IMR-90 (cell line): ENCODE data around the gene CHL1. TPM values are rescaled to one million over a fixed set of nuclear protein-coding genes. Genes with fewer than 3 reads are reported as not detected.

ENCODE experiments used
- ATAC-seq: fragments of 200-7000 bp; cut with Tn5 transposase; 2 replicates; pipeline ENCODE4 v1.9.1; 2020; ENCODE audit warnings: low read depth, mild to moderate bottlenecking, moderate library complexity
- BruUV-seq: library from RNA; stranded (reverse); fragments of 400-500 nt; replicated peaks from 2 replicates; lab custom pipeline; 2021; lab: Mats Ljungman, UMichigan
- CTCF ChIA-PET: fragments of 300-600 bp; formaldehyde crosslinking; extraction: SDS; loops from one replicate; lab custom pipeline; 2021; ENCODE audit warnings: antibody characterized with exemption; lab: Yijun Ruan, JAX
- POLR2A ChIA-PET: fragments of 300-600 bp; sonication (Branson Sonifier 250); formaldehyde crosslinking; loops from one replicate; lab custom pipeline; 2022; ENCODE audit warnings: antibody characterized with exemption; ENCODE audit not compliant: unreplicated experiment; lab: Charles Lee
- DNase-seq: peaks from one replicate; pipeline ENCODE4 v3.0.0; 2013
- H2AFZ ChIP-seq: replicated peaks from 2 replicates; pipeline ENCODE3; 2013; ENCODE audit warnings: low read length, mild to moderate bottlenecking; ENCODE audit not compliant: poor library complexity
- H2AK5ac ChIP-seq: 2 replicates; pipeline ENCODE4 v1.6.1; 2013; ENCODE audit warnings: low read depth, low read length, inconsistent platforms
- H2AK9ac ChIP-seq: replicated peaks from 2 replicates; pipeline ENCODE3; 2013; ENCODE audit warnings: mild to moderate bottlenecking, low read depth, low read length, moderate library complexity; ENCODE audit not compliant: poor library complexity
- H2BK120ac ChIP-seq: 2 replicates; pipeline ENCODE4 v1.6.1; 2013; ENCODE audit warnings: low read depth, low read length, inconsistent platforms
- H2BK15ac ChIP-seq: 3 replicates; pipeline ENCODE4 v1.6.1; 2013; ENCODE audit warnings: low read depth, low read length, inconsistent platforms
- H2BK20ac ChIP-seq: 2 replicates; pipeline ENCODE4 v1.6.1; 2013; ENCODE audit warnings: low read depth, mild to moderate bottlenecking, inconsistent platforms, low read length, moderate library complexity
- H2BK5ac ChIP-seq: 2 replicates; pipeline ENCODE4 v1.6.1; 2013; ENCODE audit warnings: mild to moderate bottlenecking, low read depth, low read length, inconsistent platforms; ENCODE audit not compliant: poor library complexity, severe bottlenecking
- H3K14ac ChIP-seq: replicated peaks from 2 replicates; pipeline ENCODE4 v1.6.1; 2013; ENCODE audit warnings: low read depth, low read length, inconsistent platforms
- H3K18ac ChIP-seq: 2 replicates; pipeline ENCODE4 v1.6.1; 2013; ENCODE audit warnings: low read depth, low read length, control low read depth
- H3K23ac ChIP-seq: 2 replicates; pipeline ENCODE4 v1.6.1; 2013; ENCODE audit warnings: low read depth, low read length, inconsistent platforms
- H3K27ac ChIP-seq: 2 replicates; pipeline ENCODE4 v1.5.1; 2013; ENCODE audit warnings: mild to moderate bottlenecking, control low read depth, low read length; ENCODE audit not compliant: insufficient read depth
- H3K27me3 ChIP-seq: 2 replicates; pipeline ENCODE4 v1.6.1; 2013; ENCODE audit warnings: low read length; ENCODE audit not compliant: control insufficient read depth, insufficient read depth
- H3K36me3 ChIP-seq: 2 replicates; pipeline ENCODE4 v1.6.1; 2013; ENCODE audit warnings: low read length, mixed read lengths; ENCODE audit not compliant: control insufficient read depth, insufficient read depth
- H3K4ac ChIP-seq: 2 replicates; pipeline ENCODE4 v1.6.1; 2013; ENCODE audit warnings: low read depth, low read length, inconsistent platforms
- H3K4me1 ChIP-seq: 2 replicates; pipeline ENCODE4 v1.6.1; 2013; ENCODE audit warnings: low read length, mixed read lengths; ENCODE audit not compliant: control insufficient read depth, insufficient read depth
- H3K4me2 ChIP-seq: 2 replicates; pipeline ENCODE4 v1.6.1; 2013; ENCODE audit warnings: low read depth, mild to moderate bottlenecking, control low read depth, low read length, moderate library complexity
- H3K4me3 ChIP-seq: 2 replicates; pipeline ENCODE4 v1.5.1; 2013; ENCODE audit warnings: low read depth, mild to moderate bottlenecking, control low read depth, low read length, moderate library complexity; ENCODE audit not compliant: insufficient read depth
- H3K56ac ChIP-seq: 2 replicates; pipeline ENCODE4 v1.6.1; 2013; ENCODE audit warnings: low read length, inconsistent platforms; ENCODE audit not compliant: insufficient read depth; ENCODE audit errors: extremely low read depth
- H3K79me1 ChIP-seq, 2 experiments: 2 replicates each; pipeline ENCODE4 v1.6.1; 2013; ENCODE audit warnings: low read length in 2 of 2, inconsistent platforms in 1 of 2, low read depth in 1 of 2
- H3K9ac ChIP-seq: 2 replicates; pipeline ENCODE4 v1.6.1; 2013; ENCODE audit warnings: low read depth, low read length, control low read depth
- H3K9me1 ChIP-seq: 2 replicates; pipeline ENCODE4 v1.6.1; 2013; ENCODE audit warnings: low read length, inconsistent platforms; ENCODE audit not compliant: insufficient read depth
- H3K9me3 ChIP-seq: 2 replicates; pipeline ENCODE4 v1.6.1; 2013; ENCODE audit warnings: low read length; ENCODE audit not compliant: control insufficient read depth, insufficient read depth
- H4K20me1 ChIP-seq: 2 replicates; pipeline ENCODE4 v1.6.1; 2013; ENCODE audit warnings: low read length, inconsistent platforms; ENCODE audit not compliant: insufficient read depth
- H4K5ac ChIP-seq: 2 replicates; pipeline ENCODE4 v1.6.1; 2013; ENCODE audit warnings: mild to moderate bottlenecking, low read depth, low read length, control low read depth
- H4K8ac ChIP-seq, 2 experiments: 2 replicates each; pipeline ENCODE4 v1.6.1; 2013; ENCODE audit warnings: low read depth in 2 of 2, low read length in 2 of 2, control low read depth in 1 of 2, inconsistent platforms in 1 of 2
- H4K91ac ChIP-seq: 2 replicates; pipeline ENCODE4 v1.6.1; 2013; ENCODE audit warnings: low read depth, low read length, inconsistent platforms; ENCODE audit not compliant: insufficient read depth
- BHLHE40 ChIP-seq: fragments of 150-350 bp; IDR thresholded peaks from 2 replicates; pipeline ENCODE4 v1.6.1; 2016; ENCODE audit warnings: mild to moderate bottlenecking, low read depth, low read length
- CEBPB ChIP-seq: IDR thresholded peaks from 2 replicates; pipeline ENCODE4 v1.6.1; 2012; ENCODE audit warnings: low read depth, low read length, improper control_type of control experiment
- CTCF ChIP-seq: conservative IDR thresholded peaks from 2 replicates; pipeline ENCODE4 v1.5.1; 2012; ENCODE audit warnings: mild to moderate bottlenecking, low read depth, low read length, improper control_type of control experiment
- FOS ChIP-seq: fragments of 150-350 bp; IDR thresholded peaks from 2 replicates; pipeline ENCODE4 v1.6.1; 2016; ENCODE audit warnings: low read depth, low read length
- MAFK ChIP-seq: IDR thresholded peaks from 2 replicates; pipeline ENCODE4 v1.6.1; 2012; ENCODE audit warnings: low read depth, low read length, improper control_type of control experiment
- MAZ ChIP-seq: IDR thresholded peaks from 2 replicates; pipeline ENCODE4 v1.6.1; 2012; ENCODE audit warnings: low read depth, mild to moderate bottlenecking, low read length, improper control_type of control experiment, moderate library complexity, borderline replicate concordance
- POLR2A ChIP-seq: IDR thresholded peaks from 2 replicates; pipeline ENCODE4 v1.6.1; 2012; ENCODE audit warnings: mild to moderate bottlenecking, low read depth, low read length
- RAD21 ChIP-seq: IDR thresholded peaks from 2 replicates; pipeline ENCODE4 v1.6.1; 2012; ENCODE audit warnings: low read length, improper control_type of control experiment
- RCOR1 ChIP-seq: IDR thresholded peaks from 2 replicates; pipeline ENCODE4 v1.6.1; 2012; ENCODE audit warnings: mild to moderate bottlenecking, low read length, improper control_type of control experiment; ENCODE audit not compliant: insufficient replicate concordance
- SMC3 ChIP-seq: fragments of 150-350 bp; IDR thresholded peaks from 2 replicates; pipeline ENCODE4 v1.6.1; 2016; ENCODE audit warnings: low read depth, mild to moderate bottlenecking, antibody characterized with exemption, low read length, moderate library complexity
- USF2 ChIP-seq: fragments of 150-350 bp; IDR thresholded peaks from 2 replicates; pipeline ENCODE4 v1.6.1; 2017; ENCODE audit warnings: mild to moderate bottlenecking, antibody characterized with exemption, low read length, low read depth
- WGBS, 2 experiments: methylation state at CpG; one replicate each; pipeline versions ENCODE4 v1.1.5 to v1.1.7; 2013; ENCODE audit warnings: missing lambda C conversion rate in 2 of 2; ENCODE audit not compliant: insufficient read length in 1 of 2; ENCODE audit errors: extremely low coverage in 2 of 2; 5-methylcytosine and 5-hydroxymethylcytosine counted together
- dilution Hi-C: fragments of 300-500 bp; cut with HindIII; formaldehyde crosslinking; loops from one replicate; pipeline ENCODE4 v1.14.3; 2018; ENCODE audit warnings: low sequenced_read_pairs; ENCODE audit not compliant: unreplicated experiment
- in situ Hi-C: fragments of 300-500 bp; cut with MboI; formaldehyde crosslinking; loops from 3 replicates; pipeline ENCODE4 v1.14.3; 2019; ENCODE audit warnings: low sequenced_read_pairs, inconsistent platforms, mixed read lengths
- intact Hi-C: fragments of 100-400 bp; cut with micrococcal nuclease; formaldehyde crosslinking; loops from 2 replicates; pipeline ENCODE4 v1.10.0; 2022
- polyA plus RNA-seq, 3 experiments: library from polyadenylated mRNA; depleted of rRNA; stranded (reverse); fragments of >200 nt; gene quantifications; 2 replicates each; pipeline ENCODE4 v1.2.3, GENCODE V29; 2012; ENCODE audit warnings: low replicate concordance in 1 of 3
- total RNA-seq: library from RNA; depleted of rRNA; stranded (reverse); fragments of >200 nt; gene quantifications from 2 replicates; pipeline ENCODE4 v1.2.3, GENCODE V29; 2012

CHL1 gene
- total and polyA plus RNA-seq, 2 of the 4 experiments (the other 2 are of a cell fraction) = 0.38 to 1.6 TPM

GRCh38 chr3:454986-455385 lies 258.4 kb downstream of the CHL1 start:
- dilution Hi-C loops = no loop called here
- H4K8ac ChIP-seq = no peak overlapping the region
- no peak overlapping the region for H2AK9ac ChIP-seq
- TF ChIP-seq BHLHE40 (no peak), FOS (no peak), RAD21 (no peak), USF2 (no peak), RCOR1 (no peak), MAZ (no peak), CTCF (no peak), POLR2A (no peak), SMC3 (no peak), CEBPB (no peak), MAFK (no peak)
- no TSS peak for BruUV-seq
- H4K20me1 ChIP-seq = no peaks in the 10 kb centered on the region
- no peaks in the 10 kb centered on the region for H3K36me3 ChIP-seq
- H2BK20ac ChIP-seq = no peak overlapping the region
- no peak overlapping the region for H2BK15ac ChIP-seq
- H3K56ac ChIP-seq = no peak overlapping the region
- ATAC-seq (no peak), DNase-seq (no peak)
- H3K23ac ChIP-seq = no peak overlapping the region
- no peaks in the 10 kb centered on the region for H3K79me1 ChIP-seq
- H3K14ac ChIP-seq = no peak overlapping the region
- no peak overlapping the region for H3K27ac ChIP-seq
- intact Hi-C loops = no loop called here
- no peak overlapping the region for H2BK120ac ChIP-seq
- H2BK5ac ChIP-seq = no peak overlapping the region
- no peak overlapping the region for H3K4ac ChIP-seq
- no peak overlapping the region for H3K18ac ChIP-seq
- no peaks in the 10 kb centered on the region for H3K27me3 ChIP-seq
- no peaks in the 10 kb centered on the region for H3K9me1 ChIP-seq
- in situ Hi-C loops = no loop called here
- no peaks in the 10 kb centered on the region for H3K4me1 ChIP-seq
- H2AFZ ChIP-seq = no peak overlapping the region
- CTCF ChIA-PET = no interaction called here
- H3K4me2 ChIP-seq = no peak overlapping the region
- no peak overlapping the region for H4K5ac ChIP-seq
- no peak overlapping the region for H3K9ac ChIP-seq
- POLR2A ChIA-PET = no interaction called here
- no peak overlapping the region for H4K91ac ChIP-seq
- peaks cover 3% of the 10 kb centered on the region; the same call in 1 of the 2 replicates for H3K9me3 ChIP-seq
- no peak overlapping the region for H2AK5ac ChIP-seq
- H3K4me3 ChIP-seq = no peak overlapping the region
- WGBS, 2 experiments = no CpG with 5 or more reads among the region's 2 CpGs
